Activated T-cell treated with anti-CD3 and anti-CD28 coated beads, Interleukin-2, amount 50 U/mL, for 4 hours (primary cell): ENCODE results near the gene SPC24. TPM values are rescaled to one million over a fixed set of nuclear protein-coding genes. Genes with fewer than 3 reads are reported as not detected.
"Not testable (repeated sequence)": the region's sequence is repeated elsewhere in the genome, so short reads cannot be mapped to it uniquely, and the experiment has no call there.

ENCODE experiments used
- ATAC-seq, 2 donors: fragments of 200-7000 bp; cut with Tn5 transposase; one replicate each; pipeline ENCODE4 v1.10.0; 2021
- DNase-seq: peaks from one replicate; pipeline ENCODE4 v3.0.0-alpha.2; 2020
- H3K27me3 Mint-ChIP-seq: one replicate; pipeline ENCODE4 v1.8.0; 2021; ENCODE audit warnings: low read depth, mixed read lengths
- H3K36me3 Mint-ChIP-seq: one replicate; pipeline ENCODE4 v1.8.0; 2022; ENCODE audit warnings: mixed read lengths; ENCODE audit not compliant: insufficient read depth
- H3K4me1 Mint-ChIP-seq: one replicate; pipeline ENCODE4 v1.8.0; 2021; ENCODE audit warnings: low read depth, mixed read lengths
- H3K4me3 Mint-ChIP-seq: one replicate; pipeline ENCODE4 v1.8.0; 2021; ENCODE audit warnings: mild to moderate bottlenecking, moderate library complexity, mixed read lengths
- H3K9me3 Mint-ChIP-seq: one replicate; pipeline ENCODE4 v1.8.0; 2021; ENCODE audit warnings: mixed read lengths
- total RNA-seq, 3 donors: library from RNA; stranded (reverse); gene quantifications; one replicate each; pipeline ENCODE4 v1.2.1, GENCODE V29; 2021

Gene SPC24
- total RNA-seq, 3 donors from 2014 or later = 7.0 to 12.8 (median 7.6) TPM

- Mint-ChIP-seq H3K4me1 (no peaks in the 10 kb centered on the region), H3K4me3 (no peak overlapping the region), H3K9me3 (no peaks in the 10 kb centered on the region), H3K36me3 (peaks cover 23% of the 10 kb centered on the region), H3K27me3 (no peaks in the 10 kb centered on the region)
- ATAC-seq (no peak), DNase-seq (no peak)
Measured at GRCh38 chr19:11111771-11112144, 43.8 kb downstream of the SPC24 start.

- H3K27me3 Mint-ChIP-seq = no peaks in the 10 kb centered on the region
- no peak overlapping the region for H3K4me3 Mint-ChIP-seq
- no peaks in the 10 kb centered on the region for H3K9me3 Mint-ChIP-seq
- peaks cover 24% of the 10 kb centered on the region for H3K36me3 Mint-ChIP-seq
- H3K4me1 Mint-ChIP-seq = no peaks in the 10 kb centered on the region
- ATAC-seq (no peak), DNase-seq (no peak)
Measured at GRCh38 chr19:11111117-11111770, 44.3 kb downstream of the SPC24 start.

GRCh38 chr19:11108746-11109145 lies 46.8 kb downstream of the SPC24 start:
- no peak overlapping the region for H3K4me3 Mint-ChIP-seq
- H3K36me3 Mint-ChIP-seq = peaks cover 26% of the 10 kb centered on the region
- ATAC-seq (no peak), DNase-seq (no peak)
- no peaks in the 10 kb centered on the region for H3K9me3 Mint-ChIP-seq
- no peaks in the 10 kb centered on the region for H3K27me3 Mint-ChIP-seq
- no peaks in the 10 kb centered on the region for H3K4me1 Mint-ChIP-seq

- Mint-ChIP-seq H3K4me3 (no peak overlapping the region), H3K27me3 (no peaks in the 10 kb centered on the region), H3K4me1 (no peaks in the 10 kb centered on the region), H3K36me3 (peaks cover 31% of the 10 kb centered on the region), H3K9me3 (no peaks in the 10 kb centered on the region)
- no peak for DNase-seq
- ATAC-seq = no peak
Measured at GRCh38 chr19:11106477-11106876, 49.1 kb downstream of the SPC24 start.

GRCh38 chr19:11105014-11105636 lies 50.5 kb downstream of the SPC24 start:
- peaks cover 3% of the 10 kb centered on the region for H3K4me1 Mint-ChIP-seq
- no peak for ATAC-seq
- H3K36me3 Mint-ChIP-seq = peaks cover 33% of the 10 kb centered on the region

GRCh38 chr19:11103667-11104066 lies 51.9 kb downstream of the SPC24 start:
- H3K27me3 Mint-ChIP-seq, H3K4me3 Mint-ChIP-seq, ATAC-seq, H3K4me1 Mint-ChIP-seq, H3K9me3 Mint-ChIP-seq, DNase-seq: not testable (repeated sequence)
- peaks cover 37% of the 10 kb centered on the region for H3K36me3 Mint-ChIP-seq

More at GRCh38 chr19:11105014-11105636, 50.5 kb downstream of the SPC24 start:
- H3K27me3 Mint-ChIP-seq = no peaks in the 10 kb centered on the region
- H3K4me3 Mint-ChIP-seq = no peak overlapping the region
- no peak for DNase-seq
- H3K9me3 Mint-ChIP-seq = no peaks in the 10 kb centered on the region

- H3K4me3 Mint-ChIP-seq = no peak overlapping the region
- H3K4me1 Mint-ChIP-seq = peaks cover 5% of the 10 kb centered on the region
- no peaks in the 10 kb centered on the region for H3K27me3 Mint-ChIP-seq
- ATAC-seq (no peak), DNase-seq (no peak)
- H3K36me3 Mint-ChIP-seq = peaks cover 37% of the 10 kb centered on the region
- H3K9me3 Mint-ChIP-seq = peaks cover 4% of the 10 kb centered on the region
Measured at GRCh38 chr19:11102944-11103343, 52.6 kb downstream of the SPC24 start.

- H3K9me3 Mint-ChIP-seq = peaks cover 8% of the 10 kb centered on the region
- no peak overlapping the region for H3K4me3 Mint-ChIP-seq
- H3K36me3 Mint-ChIP-seq = peaks cover 38% of the 10 kb centered on the region
- no peaks in the 10 kb centered on the region for H3K27me3 Mint-ChIP-seq
- DNase-seq = no peak
- ATAC-seq = no peak
- peaks cover 16% of the 10 kb centered on the region for H3K4me1 Mint-ChIP-seq
Measured at GRCh38 chr19:11101057-11101456, 54.5 kb downstream of the SPC24 start.

- Mint-ChIP-seq H3K9me3 (peaks cover 8% of the 10 kb centered on the region), H3K4me3 (no peak overlapping the region), H3K27me3 (no peaks in the 10 kb centered on the region), H3K4me1 (peaks cover 24% of the 10 kb centered on the region), H3K36me3 (peaks cover 36% of the 10 kb centered on the region)
- DNase-seq = no peak
- no peak for ATAC-seq
Measured at GRCh38 chr19:11100049-11100448, 55.5 kb downstream of the SPC24 start.

- peaks cover 40% of the 10 kb centered on the region for H3K36me3 Mint-ChIP-seq
- peaks cover 33% of the 10 kb centered on the region for H3K4me1 Mint-ChIP-seq
- DNase-seq (no peak), ATAC-seq (no peak)
- no peaks in the 10 kb centered on the region for H3K27me3 Mint-ChIP-seq
- H3K4me3 Mint-ChIP-seq = no peak overlapping the region
- peaks cover 8% of the 10 kb centered on the region for H3K9me3 Mint-ChIP-seq
Measured at GRCh38 chr19:11098861-11099260, 56.7 kb downstream of the SPC24 start.

- H3K9me3 Mint-ChIP-seq = peaks cover 8% of the 10 kb centered on the region
- no peaks in the 10 kb centered on the region for H3K27me3 Mint-ChIP-seq
- H3K36me3 Mint-ChIP-seq = peaks cover 36% of the 10 kb centered on the region
- ATAC-seq (no peak), DNase-seq (no peak)
- peaks cover 38% of the 10 kb centered on the region for H3K4me1 Mint-ChIP-seq
- H3K4me3 Mint-ChIP-seq = no peak overlapping the region
Measured at GRCh38 chr19:11098327-11098726, 57.3 kb downstream of the SPC24 start.

GRCh38 chr19:11097367-11097766 lies 58.2 kb downstream of the SPC24 start:
- H3K27me3 Mint-ChIP-seq, H3K4me3 Mint-ChIP-seq, DNase-seq, H3K9me3 Mint-ChIP-seq, ATAC-seq: not testable (repeated sequence)
- H3K4me1 Mint-ChIP-seq = peaks cover 48% of the 10 kb centered on the region
- peaks cover 27% of the 10 kb centered on the region for H3K36me3 Mint-ChIP-seq

GRCh38 chr19:11096210-11096841 lies 59.3 kb downstream of the SPC24 start:
- no peaks in the 10 kb centered on the region for H3K27me3 Mint-ChIP-seq
- H3K4me1 Mint-ChIP-seq = peaks cover 55% of the 10 kb centered on the region
- ATAC-seq = peak; percentile 60 to 65
- no peak for DNase-seq
- peak overlapping the region; percentile 55 for H3K4me3 Mint-ChIP-seq
- peaks cover 30% of the 10 kb centered on the region for H3K36me3 Mint-ChIP-seq
- peaks cover 8% of the 10 kb centered on the region for H3K9me3 Mint-ChIP-seq
